ENCODE data around the gene ZCCHC13. TPM values are rescaled to one million over a fixed set of nuclear protein-coding genes. Genes with fewer than 3 reads are reported as not detected.
"Not testable (repeated sequence)": the region's sequence is repeated elsewhere in the genome, so short reads cannot be mapped to it uniquely, and the experiment has no call there.

ZCCHC13 gene
- total RNA-seq, 2 donors from 2014 or later = not detected

GRCh38 chrX:74324131-74324530 lies 20.2 kb downstream of the ZCCHC13 start:
- TF ChIP-seq CTCF (IDR thresholded peaks at IDR 0.05) = no peak
- H3K27me3 ChIP-seq = no peaks in the 10 kb centered on the region
- H3K9me3 ChIP-seq = no peaks in the 10 kb centered on the region
- H3K4me3 ChIP-seq = no peak overlapping the region
- no peak overlapping the region for H3K9ac ChIP-seq (ENCODE audit: low read depth in 2 of 2, low read length in 2 of 2)
- DNase-seq = no peak
- H3K4me1 ChIP-seq = no peaks in the 10 kb centered on the region
- H3K36me3 ChIP-seq = no peaks in the 10 kb centered on the region
- no peak overlapping the region for H3K27ac ChIP-seq
- intact Hi-C loops (cut with DNase I) = no loop called here

GRCh38 chrX:74325130-74326059 lies 21.4 kb downstream of the ZCCHC13 start:
- intact Hi-C loops (cut with DNase I) = no loop called here
- Histone ChIP-seq H3K9me3 (no peaks in the 10 kb centered on the region), H3K36me3 (no peaks in the 10 kb centered on the region), H3K27ac (no peak overlapping the region), H3K27me3 (no peaks in the 10 kb centered on the region), H3K4me1 (no peaks in the 10 kb centered on the region), H3K9ac (ENCODE audit: low read depth in 2 of 2, low read length in 2 of 2) (no peak overlapping the region), H3K4me3 (no peak overlapping the region)
- TF ChIP-seq CTCF (IDR thresholded peaks at IDR 0.05) = no peak
- no peak for DNase-seq

GRCh38 chrX:74338852-74339251 lies 34.9 kb downstream of the ZCCHC13 start:
- H3K4me1 ChIP-seq = no peaks in the 10 kb centered on the region
- no peak overlapping the region for H3K4me3 ChIP-seq
- H3K9ac ChIP-seq (ENCODE audit: low read depth in 2 of 2, low read length in 2 of 2) = no peak overlapping the region
- H3K27me3 ChIP-seq = no peaks in the 10 kb centered on the region
- H3K36me3 ChIP-seq = no peaks in the 10 kb centered on the region
- intact Hi-C loops (cut with DNase I) = no loop called here
- no peak for DNase-seq
- no peaks in the 10 kb centered on the region for H3K9me3 ChIP-seq
- no peak for TF ChIP-seq CTCF (IDR thresholded peaks at IDR 0.05)
- H3K27ac ChIP-seq = no peak overlapping the region

GRCh38 chrX:74340051-74340450 lies 36.1 kb downstream of the ZCCHC13 start:
- intact Hi-C loops (cut with DNase I) = loop anchor here (10.0 kb wide), 2 partner anchors 205 to 325 kb away; no protein-coding TSS in a partner anchor

GRCh38 chrX:74342211-74342610 lies 38.2 kb downstream of the ZCCHC13 start:
- intact Hi-C loops (cut with DNase I) = loop anchor here (10.0 kb wide), 2 partner anchors 207 to 327 kb away; no protein-coding TSS in a partner anchor
- not testable (repeated sequence) for H3K4me3 ChIP-seq; DNase-seq; H3K9ac ChIP-seq (ENCODE audit: low read depth in 2 of 2, low read length in 2 of 2); H3K9me3 ChIP-seq; H3K27me3 ChIP-seq; H3K27ac ChIP-seq; H3K36me3 ChIP-seq; H3K4me1 ChIP-seq

More at GRCh38 chrX:74340051-74340450, 36.1 kb downstream of the ZCCHC13 start:
- Histone ChIP-seq H3K4me3 (no peak overlapping the region), H3K36me3 (no peaks in the 10 kb centered on the region), H3K4me1 (no peaks in the 10 kb centered on the region), H3K9me3 (no peaks in the 10 kb centered on the region), H3K9ac (ENCODE audit: low read depth in 2 of 2, low read length in 2 of 2) (no peak overlapping the region), H3K27me3 (no peaks in the 10 kb centered on the region), H3K27ac (no peak overlapping the region)
- no peak for TF ChIP-seq CTCF (IDR thresholded peaks at IDR 0.05)
- DNase-seq = no peak

Measured in colonic mucosa (tissue), 4 donors.